Subcutaneous adipose tissue (tissue), 4 donors: ENCODE data around the gene PLA2R1. TPM values are rescaled to one million over a fixed set of nuclear protein-coding genes. Genes with fewer than 3 reads are reported as not detected.

Source experiments
- total RNA-seq, 4 donors: library from RNA; depleted of rRNA; stranded (reverse); fragments of >200 nt; gene quantifications; one replicate each; pipeline ENCODE4 v1.1.0, GENCODE V29; 2016
- TF ChIP-seq, protein P1 (sequence below): fragments of 450-650 bp; IDR thresholded peaks from one replicate; pipeline ENCODE4 v1.5.1; 2016; ENCODE audit warnings: low read depth, mild to moderate bottlenecking, control low read depth, antibody characterized with exemption, moderate library complexity

Gene PLA2R1
- total RNA-seq, 4 donors from 2014 or later = 13.2 to 24.4 (median 19.1) TPM

- TF ChIP-seq, protein P1, sequence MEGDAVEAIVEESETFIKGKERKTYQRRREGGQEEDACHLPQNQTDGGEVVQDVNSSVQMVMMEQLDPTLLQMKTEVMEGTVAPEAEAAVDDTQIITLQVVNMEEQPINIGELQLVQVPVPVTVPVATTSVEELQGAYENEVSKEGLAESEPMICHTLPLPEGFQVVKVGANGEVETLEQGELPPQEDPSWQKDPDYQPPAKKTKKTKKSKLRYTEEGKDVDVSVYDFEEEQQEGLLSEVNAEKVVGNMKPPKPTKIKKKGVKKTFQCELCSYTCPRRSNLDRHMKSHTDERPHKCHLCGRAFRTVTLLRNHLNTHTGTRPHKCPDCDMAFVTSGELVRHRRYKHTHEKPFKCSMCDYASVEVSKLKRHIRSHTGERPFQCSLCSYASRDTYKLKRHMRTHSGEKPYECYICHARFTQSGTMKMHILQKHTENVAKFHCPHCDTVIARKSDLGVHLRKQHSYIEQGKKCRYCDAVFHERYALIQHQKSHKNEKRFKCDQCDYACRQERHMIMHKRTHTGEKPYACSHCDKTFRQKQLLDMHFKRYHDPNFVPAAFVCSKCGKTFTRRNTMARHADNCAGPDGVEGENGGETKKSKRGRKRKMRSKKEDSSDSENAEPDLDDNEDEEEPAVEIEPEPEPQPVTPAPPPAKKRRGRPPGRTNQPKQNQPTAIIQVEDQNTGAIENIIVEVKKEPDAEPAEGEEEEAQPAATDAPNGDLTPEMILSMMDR = no peak
These were observed 170.3 kb downstream of the PLA2R1 start for GRCh38 chr2:159891917-159892730.

DNA sequence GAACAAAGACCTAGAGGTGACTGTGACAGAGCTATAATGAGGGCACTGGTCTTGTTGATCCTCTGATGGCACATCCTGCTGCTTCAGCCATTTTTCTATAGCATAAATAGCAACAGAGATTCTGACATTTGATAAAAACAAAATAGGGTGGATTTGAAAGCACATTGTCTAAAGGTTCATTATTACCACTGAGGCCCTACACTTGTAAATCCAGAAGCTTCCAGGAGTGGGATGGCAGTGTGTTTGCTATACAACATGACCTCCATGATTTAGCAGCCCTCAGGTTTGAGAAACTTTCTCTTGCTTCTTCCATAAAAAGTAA, 171.2 kb downstream of the PLA2R1 start:
- TF ChIP-seq, protein P1 = no peak

- TF ChIP-seq, protein P1 = no peak
These were observed 171.7 kb downstream of the PLA2R1 start for GRCh38 chr2:159890551-159891266.

- TF ChIP-seq, protein P1 = no peak
These were observed 180.2 kb downstream of the PLA2R1 start for GRCh38 chr2:159882130-159882745.

Other genes starting within 250 kb of the PLA2R1 start
- 10 to 100 TPM in 1 of 4 donors, 1 to 10 TPM in 3; 2.6 to 18.7 (median 6.8) TPM for gene LY75, start 157.9 kb downstream of the PLA2R1 start, total RNA-seq
- gene ITGB6, start 137.7 kb upstream of the PLA2R1 start, total RNA-seq = not detected